Neural cell (in vitro differentiated cells): ENCODE measurements around the gene GOLGA6L22.
"Not testable (repeated sequence)": the region's sequence is repeated elsewhere in the genome, so short reads cannot be mapped to it uniquely, and the experiment has no call there.

ENCODE experiments used
- CTCF ChIP-seq: fragments of 450-650 bp; IDR thresholded peaks from 2 replicates; pipeline ENCODE4 v1.5.1; 2014; ENCODE audit warnings: antibody characterized with exemption, mild to moderate bottlenecking, moderate library complexity; ENCODE audit not compliant: poor library complexity, severe bottlenecking
- EP300 ChIP-seq: fragments of 450-650 bp; conservative IDR thresholded peaks from 2 replicates; pipeline ENCODE4 v1.6.1; 2014; ENCODE audit warnings: antibody characterized with exemption, mild to moderate bottlenecking, moderate library complexity; ENCODE audit not compliant: poor library complexity, severe bottlenecking
- EZH2 ChIP-seq: fragments of 200-600, 300-800 bp; shearing (Covaris generic), sonication (generic); IDR thresholded peaks from 2 replicates; pipeline ENCODE4 v1.6.1; 2014; ENCODE audit warnings: antibody characterized with exemption, low read length, borderline replicate concordance, mild to moderate bottlenecking; ENCODE audit not compliant: insufficient read depth, poor library complexity, severe bottlenecking
- POLR2AphosphoS5 ChIP-seq: IDR thresholded peaks from 2 replicates; pipeline ENCODE4 v1.6.1; 2012
- REST ChIP-seq: IDR thresholded peaks from 2 replicates; pipeline ENCODE4 v1.6.1; 2012; ENCODE audit warnings: borderline replicate concordance
- SMC3 ChIP-seq: fragments of 450-650 bp; conservative IDR thresholded peaks from 2 replicates; pipeline ENCODE4 v1.6.1; 2014; ENCODE audit warnings: antibody characterized with exemption, mild to moderate bottlenecking, moderate library complexity; ENCODE audit not compliant: poor library complexity
- TAF1 ChIP-seq: IDR thresholded peaks from 2 replicates; pipeline ENCODE4 v1.6.1; 2012; ENCODE audit warnings: low read depth

GRCh38 chr15:22429426-22429825, 29.3 kb upstream of the GOLGA6L22 start:
- TF ChIP-seq POLR2AphosphoS5, EP300, EZH2, CTCF, TAF1, REST, SMC3: not testable (repeated sequence)
